ENCODE measurements around the gene SLC52A1.
"Not testable (repeated sequence)": the region's sequence is repeated elsewhere in the genome, so short reads cannot be mapped to it uniquely, and the experiment has no call there.

SLC52A1 gene

GRCh38 chr17:5035315-5035714, at the start of gene SLC52A1:
SLC52A1 (minus strand) TSS chr17:5035426; CDS start chr17:5034606, 820 bp downstream.
- peak within 1 kb of the TSS in 4 of 21 experiments; percentile 2 to 71 (median 58) for H3K27ac ChIP-seq
- peak within 1 kb of the TSS; percentile 3 to 45 (median 22) for H3K4me3 ChIP-seq

- Histone ChIP-seq H3K27ac (no peak overlapping the region), H3K4me3 (no peak overlapping the region)
Observed at GRCh38 chr17:5080591-5080990, 45.4 kb upstream of the SLC52A1 start.

DNA sequence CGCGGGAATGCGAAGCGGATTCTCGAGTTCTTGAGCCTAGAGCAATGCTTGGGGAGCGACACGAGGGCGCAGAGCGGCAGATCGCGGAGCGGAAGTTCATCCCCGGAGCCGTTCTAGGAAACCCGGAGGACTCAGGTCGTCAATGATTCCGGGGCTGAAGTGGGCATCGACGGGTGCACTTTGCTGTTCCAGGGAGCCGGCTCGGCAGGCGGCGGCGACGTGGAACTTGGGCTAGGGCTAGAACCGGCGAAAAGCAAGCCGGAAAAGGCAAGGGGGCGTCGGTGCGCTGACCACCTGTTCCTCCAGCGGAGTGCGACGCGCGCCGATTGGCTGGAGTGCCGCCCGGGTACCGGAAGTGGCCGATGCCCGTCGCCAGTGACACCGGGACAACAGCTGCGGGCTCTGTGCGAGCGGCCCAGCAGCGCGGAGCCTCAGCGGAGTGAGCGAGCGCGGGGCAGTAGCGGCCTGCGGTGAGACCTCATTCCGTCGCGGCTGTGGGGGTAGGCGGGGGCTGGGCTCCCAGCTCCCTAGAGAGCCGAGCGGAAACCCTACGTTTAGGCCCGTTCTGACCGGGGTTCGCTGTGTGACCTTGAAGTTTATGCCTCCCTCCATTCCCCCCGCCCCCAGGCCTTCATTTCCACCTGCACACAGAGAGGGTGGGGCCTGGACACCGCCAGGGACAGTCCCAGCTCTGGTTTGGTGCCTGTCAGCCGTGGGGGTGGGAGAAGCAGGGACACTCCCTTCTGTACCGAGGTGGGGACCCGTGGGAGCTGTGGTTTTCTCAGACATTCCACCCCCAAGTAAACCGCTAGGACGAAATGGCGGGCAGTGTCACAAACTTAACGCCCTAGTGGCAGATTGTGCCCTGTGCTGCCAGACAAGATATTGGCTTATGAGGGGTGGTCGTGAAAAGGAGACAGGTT, 43.1 kb upstream of the SLC52A1 start, which contains the start of gene ZFP3:
ZFP3 (plus strand) TSS at position 362 of the 923 bp plus-strand sequence. CDS start 13,038 bp downstream, outside the sequence.
- peak within 1 kb of the TSS; percentile 12 to 91 (median 81) for H3K27ac ChIP-seq
- H3K4me3 ChIP-seq, result peak within 1 kb of the TSS; percentile 48 to 89 (median 69)

DNA sequence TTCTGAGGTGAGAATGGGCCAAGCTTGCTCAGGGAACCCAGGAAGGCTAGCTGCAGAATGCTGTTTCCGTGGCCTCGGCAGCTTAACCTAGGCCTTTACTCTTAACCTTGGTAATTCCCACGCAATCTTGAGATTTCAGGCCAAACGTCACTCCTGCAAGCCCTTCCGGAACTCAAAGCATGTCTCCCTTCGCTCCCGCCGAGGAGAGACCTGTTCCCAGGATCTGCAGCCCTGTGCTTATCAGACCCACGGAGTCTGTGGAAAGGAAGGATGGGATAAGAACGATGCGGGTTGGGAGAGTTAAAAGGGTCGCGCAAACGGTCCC, 42.5 kb upstream of the SLC52A1 start:
- H3K4me3 ChIP-seq, result peak overlapping the region; percentile 48 to 89 (median 69)
- peak overlapping the region in 20 of 21 experiments; percentile 12 to 91 (median 81) for H3K27ac ChIP-seq

DNA sequence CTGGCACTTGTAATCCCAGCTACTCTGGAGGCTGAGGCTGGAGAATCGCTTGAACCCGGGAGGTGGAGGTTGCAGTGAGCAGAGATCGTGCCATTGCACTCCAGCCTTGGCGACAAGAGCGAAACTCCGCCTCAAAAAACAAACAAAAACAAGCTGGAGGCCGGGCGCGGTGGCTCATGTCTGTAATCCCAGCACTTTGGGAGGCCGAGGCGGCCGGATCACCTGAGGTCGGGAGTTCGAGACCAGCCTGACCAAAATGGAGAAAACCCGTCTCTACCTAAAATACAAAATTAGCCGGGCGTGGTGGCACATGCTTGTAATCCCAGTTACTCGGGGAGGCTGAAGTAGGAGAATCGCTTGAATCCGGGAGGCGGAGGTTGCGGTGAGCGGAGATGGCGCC, 42.0 kb upstream of the SLC52A1 start:
- peak overlapping the region in 4 of 21 experiments; percentile 86 to 89 (median 88) for H3K27ac ChIP-seq
- peak overlapping the region in 3 of 7 experiments; percentile 64 to 80 (median 80) for H3K4me3 ChIP-seq

- H3K4me3 ChIP-seq, H3K27ac ChIP-seq: not testable (repeated sequence)
Observed at GRCh38 chr17:5075472-5075871, 40.2 kb upstream of the SLC52A1 start.

DNA sequence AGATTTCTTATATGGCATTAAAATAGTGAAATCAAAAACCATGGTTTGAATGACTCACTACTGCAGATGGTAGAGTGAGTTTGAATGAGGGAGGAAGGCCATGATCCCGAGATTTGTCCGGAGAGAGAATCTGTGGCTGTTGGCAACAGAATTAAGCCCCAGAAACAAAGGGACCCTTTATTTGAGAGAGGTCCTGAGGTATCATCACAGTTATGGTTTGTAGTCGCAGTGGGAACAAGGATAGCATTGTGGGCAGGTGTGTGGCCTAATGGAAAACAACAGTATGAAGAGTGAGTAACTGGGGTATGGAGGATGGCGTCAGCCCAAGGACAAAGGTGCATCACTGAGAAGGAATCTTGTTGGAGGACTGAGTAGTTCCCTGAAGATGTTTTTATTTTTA, 34.5 kb upstream of the SLC52A1 start:
- Histone ChIP-seq H3K4me3 (no peak overlapping the region), H3K27ac (no peak overlapping the region)

DNA sequence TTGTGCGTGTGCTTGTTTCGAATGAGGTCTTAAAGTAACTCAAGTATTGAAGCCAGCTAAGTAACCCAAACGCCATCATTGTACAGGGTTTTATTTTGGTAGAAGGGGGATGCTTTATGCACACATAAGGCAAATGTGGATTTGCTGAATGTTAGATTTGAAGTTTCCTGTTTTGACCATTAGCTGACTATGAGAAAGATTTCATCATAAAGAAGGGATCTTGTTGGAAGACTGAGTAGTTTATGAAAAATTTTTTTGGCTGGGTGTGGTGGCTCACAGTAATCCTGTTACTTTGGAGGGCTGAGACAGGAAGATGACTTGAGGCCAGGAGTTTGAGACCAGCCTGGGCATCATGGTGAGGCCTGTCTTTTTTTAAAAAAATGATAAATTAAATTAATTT, 33.0 kb upstream of the SLC52A1 start:
- H3K27ac ChIP-seq, result no peak overlapping the region
- no peak overlapping the region for H3K4me3 ChIP-seq

DNA sequence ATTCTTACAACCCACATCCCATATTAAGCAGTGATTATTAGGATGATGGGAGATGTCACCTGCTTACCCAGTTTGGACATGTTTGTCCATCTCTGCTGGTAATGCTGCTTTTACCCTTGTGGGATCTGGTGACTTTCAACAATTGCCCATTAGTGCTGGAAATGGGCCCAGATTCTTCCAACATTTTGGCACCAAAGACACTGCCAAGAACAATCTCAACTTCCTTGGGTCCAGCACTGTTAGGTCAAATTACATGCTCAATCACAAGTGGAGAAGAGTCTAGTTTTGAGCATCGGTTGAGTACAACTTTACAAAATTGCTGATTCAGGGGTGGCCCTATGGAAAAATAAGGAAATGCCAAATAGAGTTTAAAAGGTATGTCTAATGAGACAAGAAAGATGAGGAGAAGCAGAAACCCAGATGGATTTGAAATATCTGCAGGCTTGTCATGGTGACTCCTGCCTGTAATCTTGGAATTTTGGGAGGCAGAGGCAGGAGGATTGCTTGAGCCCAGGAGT, 30.1 kb upstream of the SLC52A1 start:
- H3K4me3 ChIP-seq, result no peak overlapping the region
- H3K27ac ChIP-seq, result no peak overlapping the region

- H3K27ac ChIP-seq, result no peak overlapping the region
Observed at GRCh38 chr17:5055543-5055942, 20.3 kb upstream of the SLC52A1 start.

GRCh38 chr17:5050278-5050677, 15.1 kb upstream of the SLC52A1 start:
- H3K27ac ChIP-seq, result peak overlapping the region in 14 of 21 experiments; percentile 34 to 96 (median 76)

More at GRCh38 chr17:5055543-5055942, 20.3 kb upstream of the SLC52A1 start:
- no peak overlapping the region for H3K4me3 ChIP-seq

DNA sequence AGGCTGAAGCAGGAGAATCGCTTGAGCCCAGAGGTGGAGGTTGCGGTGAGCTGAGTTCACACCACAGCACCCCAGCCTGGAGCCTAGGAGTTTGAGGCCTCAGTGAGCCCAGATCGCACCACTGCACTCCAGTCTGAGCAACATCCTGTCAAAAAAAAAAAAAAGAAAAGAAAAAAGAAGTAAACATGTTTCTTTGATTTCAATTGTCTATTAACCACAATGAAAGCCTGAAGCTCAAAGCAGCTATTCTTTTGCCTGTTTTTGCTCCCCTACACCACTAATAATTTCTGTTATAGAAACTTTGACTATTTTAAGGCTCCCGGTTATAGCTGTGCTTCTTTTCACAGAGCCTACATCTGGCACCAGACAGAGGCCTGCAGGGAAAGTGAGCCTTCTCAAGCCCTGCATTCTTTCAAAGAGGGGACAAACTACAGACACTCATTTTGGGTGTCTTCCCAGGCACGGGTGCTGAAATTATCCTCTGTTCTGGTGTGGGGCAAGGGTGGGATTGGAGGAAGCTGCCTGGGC, 14.2 kb upstream of the SLC52A1 start:
- H3K4me3 ChIP-seq, result no peak overlapping the region

More at GRCh38 chr17:5050278-5050677, 15.1 kb upstream of the SLC52A1 start:
- no peak overlapping the region for H3K4me3 ChIP-seq

DNA sequence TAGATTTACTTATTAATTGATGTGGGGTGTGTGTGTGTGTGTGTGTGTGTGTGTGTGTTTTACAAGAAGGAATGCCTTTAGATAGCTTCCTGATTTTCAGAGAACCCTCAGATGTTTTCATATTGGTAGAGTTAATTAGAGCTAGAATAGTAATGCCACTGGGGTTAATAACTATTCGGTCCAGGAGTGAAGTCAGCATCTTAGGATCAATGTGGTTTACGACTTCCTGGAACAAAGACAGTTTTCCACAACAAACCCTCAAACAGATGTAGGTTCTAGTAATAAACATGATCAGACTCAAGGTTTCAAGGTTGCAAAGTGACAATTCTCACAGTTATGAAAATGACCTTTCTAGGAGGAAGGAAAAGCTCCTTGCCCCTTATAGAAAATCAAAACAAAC, 12.2 kb upstream of the SLC52A1 start:
- peak overlapping the region in 6 of 21 experiments; percentile 16 to 96 (median 67) for H3K27ac ChIP-seq
- H3K4me3 ChIP-seq, result no peak overlapping the region

More for the DNA sequence above, 14.2 kb upstream of the SLC52A1 start:
- peak overlapping the region in 20 of 21 experiments; percentile 34 to 96 (median 72) for H3K27ac ChIP-seq

DNA sequence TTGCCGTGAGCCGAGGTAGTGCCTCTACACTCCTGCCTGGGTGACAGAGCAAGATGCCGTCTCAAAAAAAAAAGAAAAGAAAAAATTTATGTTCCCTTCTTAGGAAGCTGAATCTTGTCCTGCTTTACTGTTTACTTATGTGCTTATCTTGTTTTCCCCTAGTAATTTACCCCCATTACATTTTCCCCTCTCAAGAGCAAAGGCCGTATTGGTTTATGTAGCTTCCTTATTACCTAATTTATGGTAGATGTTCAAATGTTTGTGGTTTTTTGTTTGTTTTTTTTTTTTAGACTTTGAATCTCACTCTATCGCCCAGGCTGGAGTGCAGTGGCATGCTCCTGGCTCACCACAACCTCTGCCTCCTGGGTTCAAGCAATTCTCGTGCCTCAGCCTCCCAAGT, 10.3 kb upstream of the SLC52A1 start:
- H3K27ac ChIP-seq, result peak overlapping the region in 1 of 21 experiments; percentile 14
- no peak overlapping the region for H3K4me3 ChIP-seq

DNA sequence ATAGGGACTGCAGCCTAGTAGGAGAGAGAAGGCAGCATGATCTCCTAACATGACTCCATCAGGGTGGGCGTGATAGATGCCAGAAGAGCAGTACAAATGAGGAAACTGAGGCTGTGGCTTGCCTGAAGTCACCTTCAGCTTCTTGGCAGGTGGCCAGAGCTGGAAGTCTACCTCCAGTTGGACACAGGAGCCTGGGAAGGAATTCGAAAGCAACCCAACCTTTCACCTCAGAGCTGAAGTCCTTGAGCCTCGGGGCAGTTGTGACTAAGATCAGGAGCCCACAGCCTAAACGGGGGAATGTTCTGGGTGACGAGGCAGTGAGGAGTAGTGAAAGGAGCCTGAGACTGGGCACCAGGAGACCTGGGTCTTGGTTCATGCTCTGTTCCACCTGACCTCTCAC, 9.4 kb upstream of the SLC52A1 start:
- no peak overlapping the region for H3K27ac ChIP-seq
- H3K4me3 ChIP-seq, result no peak overlapping the region

GRCh38 chr17:5043524-5043923, 8.3 kb upstream of the SLC52A1 start:
- Histone ChIP-seq H3K4me3 (no peak overlapping the region), H3K27ac (no peak overlapping the region)

DNA sequence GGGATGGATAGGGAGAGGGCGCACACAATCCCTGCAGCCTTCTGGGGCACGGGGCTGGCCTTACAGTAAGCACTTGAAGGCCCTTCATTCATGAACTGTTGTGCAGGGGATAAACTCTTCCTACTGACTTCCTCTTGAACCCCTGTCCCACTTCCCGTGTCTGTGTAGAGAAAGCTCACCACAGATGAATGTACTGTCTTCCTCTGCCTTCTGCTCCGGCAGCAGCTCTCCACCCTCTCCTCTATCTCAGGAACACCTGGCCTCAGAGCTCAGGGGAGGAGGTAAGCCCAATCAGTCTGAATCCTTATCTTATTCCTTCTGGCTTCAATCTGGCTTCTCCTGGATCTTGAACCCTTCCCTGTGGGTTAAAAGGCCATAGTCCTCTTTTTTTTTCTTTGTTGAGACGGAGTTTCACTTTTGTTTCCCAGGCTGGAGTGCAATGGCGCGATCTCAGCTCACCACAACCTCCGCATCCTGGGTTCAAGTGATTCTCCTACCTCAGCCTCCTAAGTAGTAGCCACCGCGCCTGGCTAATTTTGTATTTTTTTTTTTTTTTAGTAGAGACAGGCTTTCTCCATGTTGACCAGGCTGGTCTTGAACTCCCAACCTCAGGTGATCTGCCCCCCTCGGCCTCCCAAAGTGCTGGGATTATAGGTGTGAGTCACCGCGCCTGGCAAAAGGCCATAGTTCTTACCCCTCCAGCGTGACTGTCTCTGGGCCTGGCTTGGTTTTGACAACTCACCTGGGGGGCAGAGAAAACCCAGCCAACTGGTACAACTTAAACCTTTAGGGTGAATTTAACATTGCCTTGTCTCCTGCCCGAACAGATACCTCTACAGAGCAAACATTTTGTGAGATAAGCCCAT, 7.2 kb upstream of the SLC52A1 start:
- peak overlapping the region in 5 of 21 experiments; percentile 26 to 72 (median 40) for H3K27ac ChIP-seq

DNA sequence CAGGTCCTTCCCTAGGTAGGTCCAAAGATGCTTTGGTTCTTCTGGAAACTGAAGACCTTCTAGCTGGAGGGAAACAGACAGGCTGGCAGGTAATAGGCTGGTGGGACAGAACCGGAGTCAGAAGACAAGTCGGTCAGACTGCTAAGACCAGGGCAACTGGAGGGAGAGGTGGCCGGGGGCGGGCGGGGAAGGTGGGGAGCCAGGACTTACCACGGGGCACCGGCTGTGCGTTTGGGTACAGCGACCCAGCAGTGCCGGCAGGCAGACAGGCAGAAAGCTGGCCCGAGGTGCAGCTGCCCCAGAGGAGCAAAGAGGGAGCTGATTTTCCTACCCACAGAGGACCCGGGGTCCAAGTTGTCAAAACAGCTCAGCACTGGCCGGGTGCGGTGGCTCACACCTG, 575 bp downstream of the SLC52A1 start:
- Histone ChIP-seq H3K4me3 (peak overlapping the region in 1 of 7 experiments; percentile 45), H3K27ac (no peak overlapping the region)

More for the DNA sequence above, 7.2 kb upstream of the SLC52A1 start:
- H3K4me3 ChIP-seq, result no peak overlapping the region

GRCh38 chr17:5034063-5034462, 1.2 kb downstream of the SLC52A1 start:
- H3K27ac ChIP-seq, result no peak overlapping the region
- H3K4me3 ChIP-seq, result no peak overlapping the region

All from skin epidermis (tissue), 12 donors.